Fibroblast of lung (primary cell): ENCODE results near the gene MESD.

ENCODE experiments used
- EZH2 ChIP-seq: IDR thresholded peaks from 2 replicates; pipeline ENCODE4 v1.5.1; 2012; ENCODE audit warnings: low read length, control low read depth, mild to moderate bottlenecking; ENCODE audit errors: missing control alignments
- TF ChIP-seq, protein P1 (sequence below), 2 donors: IDR thresholded peaks in 1 of 2; conservative IDR thresholded peaks in 1 of 2; 1 replicate in 1 of 2; 2 replicates in 1 of 2; pipeline ENCODE4 v1.5.1; 2011 to 2012; ENCODE audit warnings: low read length in 2 of 2, control low read depth in 1 of 2, inconsistent platforms in 1 of 2, low read depth in 1 of 2, mild to moderate bottlenecking in 1 of 2

DNA sequence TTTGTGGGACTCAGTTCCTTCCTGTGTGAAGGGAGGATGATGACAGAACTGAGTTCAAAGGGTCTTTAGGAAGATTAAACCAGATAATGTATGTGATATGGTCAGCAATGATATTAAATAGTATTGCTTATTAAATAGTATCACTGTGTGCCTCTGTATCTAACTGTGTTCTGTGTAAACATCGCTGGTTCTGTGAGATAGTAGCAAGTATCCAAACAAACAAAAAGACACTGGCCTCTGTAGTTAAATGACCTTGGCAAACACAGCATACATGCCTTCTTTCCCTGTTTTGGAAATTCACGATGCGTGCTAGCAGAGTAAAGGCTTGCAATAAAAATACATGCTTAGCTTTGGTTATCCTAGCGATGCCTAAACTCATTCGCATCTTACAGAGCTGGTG lies 76.1 kb downstream of the MESD start:
- TF ChIP-seq, protein P1, sequence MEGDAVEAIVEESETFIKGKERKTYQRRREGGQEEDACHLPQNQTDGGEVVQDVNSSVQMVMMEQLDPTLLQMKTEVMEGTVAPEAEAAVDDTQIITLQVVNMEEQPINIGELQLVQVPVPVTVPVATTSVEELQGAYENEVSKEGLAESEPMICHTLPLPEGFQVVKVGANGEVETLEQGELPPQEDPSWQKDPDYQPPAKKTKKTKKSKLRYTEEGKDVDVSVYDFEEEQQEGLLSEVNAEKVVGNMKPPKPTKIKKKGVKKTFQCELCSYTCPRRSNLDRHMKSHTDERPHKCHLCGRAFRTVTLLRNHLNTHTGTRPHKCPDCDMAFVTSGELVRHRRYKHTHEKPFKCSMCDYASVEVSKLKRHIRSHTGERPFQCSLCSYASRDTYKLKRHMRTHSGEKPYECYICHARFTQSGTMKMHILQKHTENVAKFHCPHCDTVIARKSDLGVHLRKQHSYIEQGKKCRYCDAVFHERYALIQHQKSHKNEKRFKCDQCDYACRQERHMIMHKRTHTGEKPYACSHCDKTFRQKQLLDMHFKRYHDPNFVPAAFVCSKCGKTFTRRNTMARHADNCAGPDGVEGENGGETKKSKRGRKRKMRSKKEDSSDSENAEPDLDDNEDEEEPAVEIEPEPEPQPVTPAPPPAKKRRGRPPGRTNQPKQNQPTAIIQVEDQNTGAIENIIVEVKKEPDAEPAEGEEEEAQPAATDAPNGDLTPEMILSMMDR (conservative IDR thresholded peaks at IDR 0.05 in 1 of 2, IDR thresholded peaks at IDR 0.05 in 1 of 2; ENCODE audit: low read depth in 1 of 2, low read length in 2 of 2): no peak
- no peak for TF ChIP-seq EZH2
